GM12873 (cell line): ENCODE results near the gene CSMD2.

ENCODE experiments used
- TF ChIP-seq, protein P1 (sequence below): IDR thresholded peaks from 2 replicates; pipeline ENCODE4 v1.5.1; 2012; ENCODE audit warnings: low read depth, mild to moderate bottlenecking, moderate library complexity, low read length, control low read depth; ENCODE audit not compliant: insufficient read depth; ENCODE audit errors: missing control alignments

Gene CSMD2

DNA sequence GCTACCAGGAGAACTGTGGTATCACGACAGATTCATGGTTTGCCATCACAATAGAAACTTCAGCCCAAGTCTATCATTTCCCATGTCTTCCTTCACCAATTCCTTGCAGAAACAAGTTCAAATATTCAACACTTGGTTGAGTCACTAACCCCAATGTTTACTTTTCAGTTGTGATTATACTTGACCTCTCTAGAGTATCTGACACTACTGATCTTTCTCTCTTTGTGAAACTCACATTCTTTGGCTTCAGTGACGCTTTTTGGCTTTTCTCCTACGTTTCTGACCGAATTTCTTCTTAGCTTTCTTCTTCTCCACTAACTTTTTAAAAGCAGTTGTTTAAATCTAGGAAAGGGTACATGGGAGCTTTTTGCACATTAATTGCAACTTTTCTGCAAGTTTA is 350.0 kb downstream of the CSMD2 start:
- TF ChIP-seq, protein P1, sequence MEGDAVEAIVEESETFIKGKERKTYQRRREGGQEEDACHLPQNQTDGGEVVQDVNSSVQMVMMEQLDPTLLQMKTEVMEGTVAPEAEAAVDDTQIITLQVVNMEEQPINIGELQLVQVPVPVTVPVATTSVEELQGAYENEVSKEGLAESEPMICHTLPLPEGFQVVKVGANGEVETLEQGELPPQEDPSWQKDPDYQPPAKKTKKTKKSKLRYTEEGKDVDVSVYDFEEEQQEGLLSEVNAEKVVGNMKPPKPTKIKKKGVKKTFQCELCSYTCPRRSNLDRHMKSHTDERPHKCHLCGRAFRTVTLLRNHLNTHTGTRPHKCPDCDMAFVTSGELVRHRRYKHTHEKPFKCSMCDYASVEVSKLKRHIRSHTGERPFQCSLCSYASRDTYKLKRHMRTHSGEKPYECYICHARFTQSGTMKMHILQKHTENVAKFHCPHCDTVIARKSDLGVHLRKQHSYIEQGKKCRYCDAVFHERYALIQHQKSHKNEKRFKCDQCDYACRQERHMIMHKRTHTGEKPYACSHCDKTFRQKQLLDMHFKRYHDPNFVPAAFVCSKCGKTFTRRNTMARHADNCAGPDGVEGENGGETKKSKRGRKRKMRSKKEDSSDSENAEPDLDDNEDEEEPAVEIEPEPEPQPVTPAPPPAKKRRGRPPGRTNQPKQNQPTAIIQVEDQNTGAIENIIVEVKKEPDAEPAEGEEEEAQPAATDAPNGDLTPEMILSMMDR = no peak

DNA sequence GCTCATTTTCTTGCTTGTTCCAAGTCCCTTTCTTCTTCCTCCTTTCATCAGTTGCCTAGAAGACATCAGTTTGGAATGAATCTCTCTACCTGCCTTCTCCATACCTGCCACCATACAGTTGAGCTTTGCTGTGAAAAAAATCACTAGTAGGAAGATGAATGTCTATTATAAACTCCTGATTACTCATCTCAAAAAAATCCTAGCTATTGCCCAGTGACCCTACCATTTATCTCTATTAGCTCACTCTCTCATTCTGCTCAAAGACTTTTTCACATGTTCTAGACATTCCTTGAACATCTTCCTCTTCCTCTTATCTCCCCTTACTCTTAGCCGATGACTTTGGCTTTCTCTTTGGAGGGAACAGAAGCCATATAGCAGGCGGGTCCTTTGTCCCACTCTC is 350.9 kb downstream of the CSMD2 start:
- TF ChIP-seq, protein P1 = no peak

DNA sequence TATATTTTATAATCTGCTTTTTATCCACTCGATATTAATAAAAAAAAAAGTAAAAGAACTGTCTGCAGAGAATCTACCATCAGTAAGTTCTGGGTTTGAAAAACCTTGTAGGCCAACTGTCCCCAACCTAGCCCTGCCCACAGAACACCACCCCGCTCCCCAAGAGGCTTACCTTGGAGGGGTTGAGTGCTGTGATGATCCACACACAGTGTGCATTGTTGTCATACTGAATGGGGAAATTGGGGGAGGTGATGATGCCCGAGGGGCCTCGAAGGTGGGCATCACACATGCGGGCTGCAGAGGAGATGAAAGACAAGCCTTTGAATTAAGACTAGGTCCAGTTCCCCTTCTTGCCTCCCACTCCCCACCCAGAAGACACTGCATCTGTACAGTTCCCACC is 354.5 kb downstream of the CSMD2 start:
- TF ChIP-seq, protein P1 = no peak

DNA sequence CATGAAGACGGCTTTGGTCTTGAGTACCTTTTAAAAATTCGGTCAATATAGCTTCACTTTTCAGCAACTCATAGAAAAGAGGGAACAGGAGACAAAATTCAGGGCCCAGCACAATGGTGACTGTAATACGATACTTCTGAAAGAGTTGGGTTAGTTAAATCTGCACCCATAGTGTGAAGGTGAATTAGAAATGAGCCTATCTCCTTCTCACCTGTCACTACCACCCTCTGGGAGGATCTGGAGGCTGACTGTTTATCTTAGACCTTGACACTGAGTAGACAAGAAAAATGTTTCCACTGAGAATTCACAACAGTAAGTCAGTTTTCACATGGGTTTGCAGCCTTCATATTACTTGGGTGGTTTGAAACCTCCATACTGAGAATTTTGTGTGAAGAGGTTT is 359.0 kb downstream of the CSMD2 start:
- TF ChIP-seq, protein P1 = no peak

DNA sequence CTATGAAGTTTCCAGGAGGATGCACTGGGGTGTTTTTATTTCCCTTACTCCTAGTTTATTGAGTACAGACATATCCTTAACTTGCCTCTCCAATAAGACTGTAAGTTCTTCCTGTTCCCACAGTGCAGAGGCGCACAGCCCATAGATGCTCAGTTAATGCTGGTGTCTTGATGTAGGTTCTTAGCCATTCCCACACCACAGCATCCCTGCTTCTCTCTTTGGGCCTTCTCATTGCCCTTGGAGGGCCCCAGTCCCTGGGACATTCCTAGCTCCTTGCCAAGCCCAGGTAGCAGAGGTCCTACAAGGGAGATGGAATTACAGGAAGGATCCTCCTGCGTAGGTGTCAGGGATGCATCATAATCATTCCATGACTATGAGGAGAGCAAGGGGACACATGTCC is 362.8 kb downstream of the CSMD2 start:
- TF ChIP-seq, protein P1 = no peak

DNA sequence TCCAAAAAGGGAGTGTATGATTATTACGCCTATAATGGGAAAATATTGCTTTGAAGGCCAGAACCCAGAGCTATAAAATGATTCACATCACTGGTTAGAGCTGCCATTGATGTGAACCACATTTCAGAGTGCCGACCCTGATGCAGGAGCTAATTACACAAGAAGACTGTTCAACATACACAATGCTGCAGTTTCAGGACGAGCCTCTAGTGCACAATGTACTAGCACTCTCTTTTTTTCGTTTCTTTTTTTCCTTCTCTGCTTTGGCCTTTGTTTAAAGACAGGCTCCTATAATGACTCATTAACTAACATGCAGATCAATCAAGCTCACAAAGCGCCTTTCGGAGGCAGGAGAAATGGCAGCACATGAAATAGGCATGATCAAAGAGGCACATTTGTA is 367.2 kb downstream of the CSMD2 start:
- TF ChIP-seq, protein P1 = no peak

DNA sequence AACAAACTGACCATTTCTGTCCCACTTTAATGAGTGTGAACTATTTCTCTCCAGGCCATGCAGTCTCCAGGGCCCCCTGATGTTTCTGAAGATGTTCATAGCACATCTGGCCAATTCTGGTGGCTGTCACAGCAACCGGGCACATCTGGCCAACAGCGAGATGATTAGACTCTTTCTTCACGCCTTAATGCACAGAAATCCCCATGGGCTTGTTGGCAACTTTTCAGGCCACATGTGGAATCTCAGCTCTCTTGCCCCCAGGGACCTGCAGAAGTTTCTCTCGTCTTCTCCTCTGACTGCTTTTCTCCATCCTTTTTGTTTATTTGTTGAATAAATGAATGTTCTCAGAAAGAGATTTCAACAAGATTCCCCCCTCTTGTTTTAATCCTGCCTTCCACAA is 372.4 kb downstream of the CSMD2 start:
- TF ChIP-seq, protein P1 = no peak
